K562 (cell line): ENCODE measurements around the gene PNMA8B. TPM values are rescaled to one million over a fixed set of nuclear protein-coding genes. Genes with fewer than 3 reads are reported as not detected.

ENCODE experiments used
- CCNT2 ChIP-seq: IDR thresholded peaks from 2 replicates; pipeline ENCODE4 v1.6.1; 2011; ENCODE audit warnings: borderline replicate concordance, low read depth, mild to moderate bottlenecking, moderate library complexity, mixed read lengths, low read length; ENCODE audit not compliant: insufficient read length; ENCODE audit errors: extremely low read depth
- COPS2 ChIP-seq: fragments of 450-650 bp; conservative IDR thresholded peaks from 2 replicates; pipeline ENCODE4 v1.6.1; 2016; ENCODE audit warnings: mild to moderate bottlenecking, moderate library complexity
- EWSR1 ChIP-seq: fragments of 450-650 bp; IDR thresholded peaks from 2 replicates; pipeline ENCODE4 v1.6.1; 2018; ENCODE audit warnings: borderline replicate concordance, mild to moderate bottlenecking, low read depth, moderate library complexity; ENCODE audit not compliant: partially characterized antibody
- HDAC3 ChIP-seq: fragments of 450-650 bp; IDR thresholded peaks from 2 replicates; pipeline ENCODE4 v1.6.1; 2018; ENCODE audit warnings: borderline replicate concordance, mild to moderate bottlenecking, moderate library complexity; ENCODE audit not compliant: partially characterized antibody
- MCM2 ChIP-seq: fragments of 450-650 bp; IDR thresholded peaks from 2 replicates; pipeline ENCODE4 v1.6.1; 2017; ENCODE audit warnings: low read depth, mild to moderate bottlenecking
- MCM7 ChIP-seq, 2 experiments: fragments of 450-650 bp; IDR thresholded peaks; 2 replicates each; pipeline ENCODE4 v1.6.1; 2016 to 2018
- MEIS2 ChIP-seq: fragments of 450-650 bp; IDR thresholded peaks from 2 replicates; pipeline ENCODE4 v1.6.1; 2014; ENCODE audit warnings: mild to moderate bottlenecking; ENCODE audit not compliant: partially characterized antibody
- NELFE ChIP-seq: IDR thresholded peaks from 2 replicates; pipeline ENCODE4 v1.6.1; 2011; ENCODE audit warnings: mild to moderate bottlenecking; ENCODE audit not compliant: insufficient read depth, insufficient read length
- NUFIP1 ChIP-seq: fragments of 450-650 bp; IDR thresholded peaks from 2 replicates; pipeline ENCODE4 v1.6.1; 2018; ENCODE audit not compliant: partially characterized antibody
- RAD51 ChIP-seq: fragments of 450-650 bp; IDR thresholded peaks from 2 replicates; pipeline ENCODE4 v1.7.1; 2016; ENCODE audit warnings: low read depth, mild to moderate bottlenecking, borderline replicate concordance
- RBM15 ChIP-seq: fragments of 200-400 bp; formaldehyde crosslinking; IDR thresholded peaks from 2 replicates; pipeline ENCODE4 v1.6.1; 2018; ENCODE audit warnings: mild to moderate bottlenecking, low read length, moderate library complexity; ENCODE audit not compliant: insufficient read depth
- TOE1 ChIP-seq, 2 experiments: fragments of 450-650 bp in 1 of 2; sonication (generic) in 1 of 2; formaldehyde crosslinking in 1 of 2; IDR thresholded peaks; 2 replicates each; pipeline versions ENCODE4 v1.7.1 to v1.8.0; 2016 to 2022; ENCODE audit warnings: borderline replicate concordance in 2 of 2, mild to moderate bottlenecking in 2 of 2, antibody characterized with exemption in 1 of 2, inconsistent platforms in 1 of 2, low read depth in 1 of 2, missing genetic modification reagents in 1 of 2, moderate library complexity in 1 of 2
- ZBTB17 ChIP-seq: fragments of 450-650 bp; formaldehyde crosslinking; IDR thresholded peaks from 2 replicates; pipeline ENCODE4 v1.4.0; 2020; ENCODE audit warnings: mild to moderate bottlenecking
- ZBTB7A ChIP-seq: IDR thresholded peaks from 2 replicates; pipeline ENCODE4 v1.6.1; 2011; ENCODE audit warnings: low read depth, mild to moderate bottlenecking, low read length, moderate library complexity, borderline replicate concordance; ENCODE audit not compliant: control insufficient read depth
- ZFP36 ChIP-seq: fragments of 150-350 bp; IDR thresholded peaks from 2 replicates; pipeline ENCODE4 v1.6.1; 2018; ENCODE audit warnings: low read length, low read depth; ENCODE audit not compliant: partially characterized antibody
- ZNF785 ChIP-seq: fragments of 250-450 bp; sonication (Bioruptor Pico); IDR thresholded peaks from 2 replicates; pipeline ENCODE4 v1.4.0; 2020; ENCODE audit warnings: mild to moderate bottlenecking
- polyA plus RNA-seq, 8 experiments: library from polyadenylated mRNA; depleted of rRNA in 4 of 8; stranded (reverse) in 5 of 8; unstranded in 3 of 8; fragments of >200 nt; fragmentation: Nextera tagmentation in 2 of 8; fragmentation: Illumina TruSeq in 1 of 8; extraction: Ambion mirVana in 2 of 8; extraction: Trizol in 1 of 8; gene quantifications; 2 replicates each; pipeline versions ENCODE4 v1.2.1 to v1.2.3, GENCODE V29; 2011 to 2014; ENCODE audit warnings: inconsistent platforms in 1 of 8, missing spikeins in 1 of 8
- total RNA-seq, 7 experiments: library from RNA; depleted of rRNA in 6 of 7; stranded (reverse); fragments of >200 nt in 6 of 7; fragmentation: Illumina TruSeq in 2 of 7; extraction: Trizol in 2 of 7; gene quantifications; 2 replicates each; pipeline versions ENCODE4 v1.2.1 to v1.2.3, GENCODE V29; 2011 to 2021; ENCODE audit warnings: low replicate concordance in 1 of 7
- TF ChIP-seq, protein P1 (sequence below): conservative IDR thresholded peaks from 2 replicates; pipeline ENCODE4 v1.6.1; 2011; ENCODE audit warnings: low read depth, mild to moderate bottlenecking, low read length; ENCODE audit not compliant: control insufficient read depth
- TF ChIP-seq, protein P2 (sequence below): fragments of 450-650 bp; IDR thresholded peaks from 2 replicates; pipeline ENCODE4 v1.6.1; 2014; ENCODE audit warnings: low read depth, mild to moderate bottlenecking, moderate library complexity, borderline replicate concordance
- TF ChIP-seq, protein P3 (sequence below): fragments of 450-650 bp; IDR thresholded peaks from 2 replicates; pipeline ENCODE4 v1.6.1; 2016
- TF ChIP-seq, protein P4 (sequence below): sonication (generic); formaldehyde crosslinking; IDR thresholded peaks from 2 replicates; pipeline ENCODE4 v1.8.0; 2022; ENCODE audit warnings: missing genetic modification reagents, mild to moderate bottlenecking, moderate library complexity, borderline replicate concordance
- TF ChIP-seq, protein P5 (sequence below): sonication (generic); formaldehyde crosslinking; IDR thresholded peaks from 2 replicates; pipeline ENCODE4 v1.8.1; 2022; ENCODE audit warnings: missing genetic modification reagents

PNMA8B gene
- total and polyA plus RNA-seq, 9 of the 15 experiments (the other 6 are each of a cell fraction or from before 2014, with no cell fraction given), result not detected

DNA sequence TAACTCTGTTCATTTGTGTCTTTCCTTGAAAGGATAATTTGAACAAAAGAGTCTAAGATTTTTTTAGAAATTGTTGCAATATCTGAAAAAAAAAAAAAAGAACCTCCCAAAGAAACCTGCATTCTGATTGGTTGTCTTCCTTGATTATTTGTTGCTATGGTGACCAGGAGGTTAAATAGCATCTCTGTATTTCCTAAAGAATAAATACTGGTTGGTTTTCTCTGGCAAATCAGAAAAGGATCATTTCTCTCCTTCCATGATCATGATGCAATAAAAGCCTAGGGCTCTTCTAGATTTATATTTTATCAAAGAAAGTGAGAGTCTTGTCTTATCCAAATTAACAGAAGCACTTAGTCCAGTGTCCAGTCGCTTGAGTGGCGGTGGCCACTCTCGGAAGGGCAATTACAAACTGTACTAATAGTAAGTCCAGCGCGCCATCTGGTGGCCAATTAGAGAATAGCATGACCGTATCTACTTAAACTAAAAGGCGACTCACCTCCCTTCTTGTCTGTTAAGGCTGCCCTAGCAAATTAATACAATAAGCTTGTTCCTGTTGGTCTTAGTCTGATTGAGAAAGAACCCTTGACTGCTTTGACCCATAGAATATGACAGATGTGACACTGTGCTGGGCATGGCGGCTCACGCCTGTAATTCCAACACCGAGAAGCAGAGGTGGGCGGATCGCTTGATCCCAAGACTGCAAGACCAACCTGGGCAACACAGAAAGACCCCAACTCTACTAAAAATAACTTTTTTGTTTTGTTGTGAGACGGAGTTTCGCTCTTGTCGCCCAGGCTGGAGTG, 47.0 kb upstream of the PNMA8B start (continued):
- TF ChIP-seq, protein P1, sequence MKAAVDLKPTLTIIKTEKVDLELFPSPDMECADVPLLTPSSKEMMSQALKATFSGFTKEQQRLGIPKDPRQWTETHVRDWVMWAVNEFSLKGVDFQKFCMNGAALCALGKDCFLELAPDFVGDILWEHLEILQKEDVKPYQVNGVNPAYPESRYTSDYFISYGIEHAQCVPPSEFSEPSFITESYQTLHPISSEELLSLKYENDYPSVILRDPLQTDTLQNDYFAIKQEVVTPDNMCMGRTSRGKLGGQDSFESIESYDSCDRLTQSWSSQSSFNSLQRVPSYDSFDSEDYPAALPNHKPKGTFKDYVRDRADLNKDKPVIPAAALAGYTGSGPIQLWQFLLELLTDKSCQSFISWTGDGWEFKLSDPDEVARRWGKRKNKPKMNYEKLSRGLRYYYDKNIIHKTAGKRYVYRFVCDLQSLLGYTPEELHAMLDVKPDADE, result no peak
- TF ChIP-seq ZBTB17 (CRISPR knock-in tag) (no peak), HDAC3 (no peak), RBM15 (no peak), COPS2 (no peak), MCM7 (IDR thresholded peaks at IDR 0.05) (no peak), TOE1 (IDR thresholded peaks at IDR 0.05; ENCODE audit: borderline replicate concordance) (no peak), TOE1 (CRISPR knock-in tag; IDR thresholded peaks at IDR 0.05; ENCODE audit: borderline replicate concordance, low read depth) (no peak), MCM2 (no peak), ZFP36 (peak; percentile 8), NUFIP1 (no peak), MEIS2 (no peak), EWSR1 (no peak), ZNF785 (CRISPR knock-in tag) (no peak), CCNT2 (no peak), ZBTB7A (no peak), NELFE (no peak), RAD51 (no peak)
- TF ChIP-seq, protein P2, sequence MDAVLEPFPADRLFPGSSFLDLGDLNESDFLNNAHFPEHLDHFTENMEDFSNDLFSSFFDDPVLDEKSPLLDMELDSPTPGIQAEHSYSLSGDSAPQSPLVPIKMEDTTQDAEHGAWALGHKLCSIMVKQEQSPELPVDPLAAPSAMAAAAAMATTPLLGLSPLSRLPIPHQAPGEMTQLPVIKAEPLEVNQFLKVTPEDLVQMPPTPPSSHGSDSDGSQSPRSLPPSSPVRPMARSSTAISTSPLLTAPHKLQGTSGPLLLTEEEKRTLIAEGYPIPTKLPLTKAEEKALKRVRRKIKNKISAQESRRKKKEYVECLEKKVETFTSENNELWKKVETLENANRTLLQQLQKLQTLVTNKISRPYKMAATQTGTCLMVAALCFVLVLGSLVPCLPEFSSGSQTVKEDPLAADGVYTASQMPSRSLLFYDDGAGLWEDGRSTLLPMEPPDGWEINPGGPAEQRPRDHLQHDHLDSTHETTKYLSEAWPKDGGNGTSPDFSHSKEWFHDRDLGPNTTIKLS, result no peak
- TF ChIP-seq, protein P3, sequence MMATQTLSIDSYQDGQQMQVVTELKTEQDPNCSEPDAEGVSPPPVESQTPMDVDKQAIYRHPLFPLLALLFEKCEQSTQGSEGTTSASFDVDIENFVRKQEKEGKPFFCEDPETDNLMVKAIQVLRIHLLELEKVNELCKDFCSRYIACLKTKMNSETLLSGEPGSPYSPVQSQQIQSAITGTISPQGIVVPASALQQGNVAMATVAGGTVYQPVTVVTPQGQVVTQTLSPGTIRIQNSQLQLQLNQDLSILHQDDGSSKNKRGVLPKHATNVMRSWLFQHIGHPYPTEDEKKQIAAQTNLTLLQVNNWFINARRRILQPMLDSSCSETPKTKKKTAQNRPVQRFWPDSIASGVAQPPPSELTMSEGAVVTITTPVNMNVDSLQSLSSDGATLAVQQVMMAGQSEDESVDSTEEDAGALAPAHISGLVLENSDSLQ, result peak; percentile 82
- TF ChIP-seq, protein P4, sequence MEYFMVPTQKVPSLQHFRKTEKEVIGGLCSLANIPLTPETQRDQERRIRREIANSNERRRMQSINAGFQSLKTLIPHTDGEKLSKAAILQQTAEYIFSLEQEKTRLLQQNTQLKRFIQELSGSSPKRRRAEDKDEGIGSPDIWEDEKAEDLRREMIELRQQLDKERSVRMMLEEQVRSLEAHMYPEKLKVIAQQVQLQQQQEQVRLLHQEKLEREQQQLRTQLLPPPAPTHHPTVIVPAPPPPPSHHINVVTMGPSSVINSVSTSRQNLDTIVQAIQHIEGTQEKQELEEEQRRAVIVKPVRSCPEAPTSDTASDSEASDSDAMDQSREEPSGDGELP, result no peak
- TF ChIP-seq, protein P5, sequence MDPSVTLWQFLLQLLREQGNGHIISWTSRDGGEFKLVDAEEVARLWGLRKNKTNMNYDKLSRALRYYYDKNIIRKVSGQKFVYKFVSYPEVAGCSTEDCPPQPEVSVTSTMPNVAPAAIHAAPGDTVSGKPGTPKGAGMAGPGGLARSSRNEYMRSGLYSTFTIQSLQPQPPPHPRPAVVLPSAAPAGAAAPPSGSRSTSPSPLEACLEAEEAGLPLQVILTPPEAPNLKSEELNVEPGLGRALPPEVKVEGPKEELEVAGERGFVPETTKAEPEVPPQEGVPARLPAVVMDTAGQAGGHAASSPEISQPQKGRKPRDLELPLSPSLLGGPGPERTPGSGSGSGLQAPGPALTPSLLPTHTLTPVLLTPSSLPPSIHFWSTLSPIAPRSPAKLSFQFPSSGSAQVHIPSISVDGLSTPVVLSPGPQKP (CRISPR knock-in tag), result no peak
